ENCODE measurements around the gene TEF.
"Not testable (repeated sequence)": the region's sequence is repeated elsewhere in the genome, so short reads cannot be mapped to it uniquely, and the experiment has no call there.

The TEF gene

DNA sequence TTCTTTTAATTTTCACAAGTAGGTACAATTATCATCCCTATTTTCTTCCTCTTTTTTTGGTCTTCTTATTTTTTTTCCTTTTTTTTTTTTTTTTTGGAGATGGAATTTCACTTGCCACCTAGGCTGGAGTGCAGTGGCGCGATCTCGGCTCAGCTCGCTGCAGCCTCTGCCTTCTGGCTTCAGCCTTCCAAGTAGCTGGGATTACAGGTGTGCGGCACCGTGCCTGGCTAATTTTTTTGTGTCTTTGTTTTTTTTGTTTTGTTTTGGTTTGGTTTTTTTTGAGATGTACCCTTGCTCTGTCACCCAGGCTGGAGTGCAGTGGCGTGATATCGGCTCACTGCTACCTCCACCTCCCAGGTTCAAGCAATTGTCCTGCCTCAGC lies 48.2 kb downstream of the TEF start:
- Histone ChIP-seq H3K36me3 (ENCODE audit: low read length) (no peaks in the 10 kb centered on the region), H3F3A (ENCODE audit: insufficient read depth) (no peaks in the 10 kb centered on the region), H3K9me2 (replicated peaks; ENCODE audit: insufficient read depth, low read length) (no peaks in the 10 kb centered on the region), H4K20me1 (ENCODE audit: low read depth, low read length) (no peaks in the 10 kb centered on the region), H3K4me3 (ENCODE audit: insufficient read depth, low read length, poor library complexity, severe bottlenecking) (no peak overlapping the region), H3K4me2 (ENCODE audit: low read depth, low read length, poor library complexity, severe bottlenecking) (no peak overlapping the region), H3K9ac (ENCODE audit: low read length) (no peak overlapping the region), H2AFZ (ENCODE audit: low read depth, low read length, severe bottlenecking) (no peak overlapping the region), H3K27ac (ENCODE audit: low read depth, low read length) (no peak overlapping the region), H3K9me3 (ENCODE audit: insufficient read depth, low read length) (no peaks in the 10 kb centered on the region), H3K79me2 (ENCODE audit: insufficient read depth, low read length) (no peaks in the 10 kb centered on the region), H3K27me3 (ENCODE audit: low read length) (no peaks in the 10 kb centered on the region)
- no peak for TF ChIP-seq EZH2phosphoT487 (conservative IDR thresholded peaks at IDR 0.05; ENCODE audit: low read length)
- TF ChIP-seq, protein P1, sequence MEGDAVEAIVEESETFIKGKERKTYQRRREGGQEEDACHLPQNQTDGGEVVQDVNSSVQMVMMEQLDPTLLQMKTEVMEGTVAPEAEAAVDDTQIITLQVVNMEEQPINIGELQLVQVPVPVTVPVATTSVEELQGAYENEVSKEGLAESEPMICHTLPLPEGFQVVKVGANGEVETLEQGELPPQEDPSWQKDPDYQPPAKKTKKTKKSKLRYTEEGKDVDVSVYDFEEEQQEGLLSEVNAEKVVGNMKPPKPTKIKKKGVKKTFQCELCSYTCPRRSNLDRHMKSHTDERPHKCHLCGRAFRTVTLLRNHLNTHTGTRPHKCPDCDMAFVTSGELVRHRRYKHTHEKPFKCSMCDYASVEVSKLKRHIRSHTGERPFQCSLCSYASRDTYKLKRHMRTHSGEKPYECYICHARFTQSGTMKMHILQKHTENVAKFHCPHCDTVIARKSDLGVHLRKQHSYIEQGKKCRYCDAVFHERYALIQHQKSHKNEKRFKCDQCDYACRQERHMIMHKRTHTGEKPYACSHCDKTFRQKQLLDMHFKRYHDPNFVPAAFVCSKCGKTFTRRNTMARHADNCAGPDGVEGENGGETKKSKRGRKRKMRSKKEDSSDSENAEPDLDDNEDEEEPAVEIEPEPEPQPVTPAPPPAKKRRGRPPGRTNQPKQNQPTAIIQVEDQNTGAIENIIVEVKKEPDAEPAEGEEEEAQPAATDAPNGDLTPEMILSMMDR (IDR thresholded peaks at IDR 0.05; ENCODE audit: insufficient read depth, low read length, poor library complexity, severe bottlenecking), result no peak

DNA sequence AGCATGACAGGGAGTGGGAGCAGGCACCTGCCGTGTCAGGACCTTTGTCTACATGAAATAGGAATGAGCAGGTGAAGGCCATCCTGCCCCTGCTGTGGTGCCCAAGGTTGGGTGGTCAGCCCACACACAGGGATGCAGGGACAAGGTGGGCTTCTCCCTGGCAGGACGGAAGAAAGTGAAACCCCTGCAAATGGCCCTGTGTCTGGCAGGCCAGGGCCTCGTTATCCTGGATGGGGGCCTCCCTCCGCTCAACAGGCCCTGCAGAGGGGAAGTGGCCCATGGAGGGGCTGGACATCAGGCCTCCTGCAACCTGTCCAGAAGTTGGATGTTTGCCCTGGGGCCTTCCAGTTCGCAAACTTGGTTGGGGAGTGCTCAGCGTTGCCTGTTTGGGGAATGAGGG lies 49.9 kb downstream of the TEF start:
- H3K4me2 ChIP-seq (ENCODE audit: low read depth, low read length, poor library complexity, severe bottlenecking), result no peak overlapping the region
- peaks cover 12% of the 10 kb centered on the region; the same call in 1 of the 2 replicates for H3K79me2 ChIP-seq (ENCODE audit: insufficient read depth, low read length)
- no peak overlapping the region for H3K27ac ChIP-seq (ENCODE audit: low read depth, low read length)
- H4K20me1 ChIP-seq (ENCODE audit: low read depth, low read length), result no peaks in the 10 kb centered on the region
- TF ChIP-seq, protein P1 (IDR thresholded peaks at IDR 0.05; ENCODE audit: insufficient read depth, low read length, poor library complexity, severe bottlenecking), result no peak
- no peak for TF ChIP-seq EZH2phosphoT487 (conservative IDR thresholded peaks at IDR 0.05; ENCODE audit: low read length)
- H2AFZ ChIP-seq (ENCODE audit: low read depth, low read length, severe bottlenecking), result no peak overlapping the region
- H3K4me3 ChIP-seq (ENCODE audit: insufficient read depth, low read length, poor library complexity, severe bottlenecking), result no peak overlapping the region
- H3K9ac ChIP-seq (ENCODE audit: low read length), result no peak overlapping the region
- no peaks in the 10 kb centered on the region for H3K27me3 ChIP-seq (ENCODE audit: low read length)
- no peaks in the 10 kb centered on the region for H3K36me3 ChIP-seq (ENCODE audit: low read length)
- no peaks in the 10 kb centered on the region for H3F3A ChIP-seq (ENCODE audit: insufficient read depth)
- H3K9me3 ChIP-seq (ENCODE audit: insufficient read depth, low read length), result no peaks in the 10 kb centered on the region
- H3K9me2 ChIP-seq (replicated peaks; ENCODE audit: insufficient read depth, low read length), result no peaks in the 10 kb centered on the region

DNA sequence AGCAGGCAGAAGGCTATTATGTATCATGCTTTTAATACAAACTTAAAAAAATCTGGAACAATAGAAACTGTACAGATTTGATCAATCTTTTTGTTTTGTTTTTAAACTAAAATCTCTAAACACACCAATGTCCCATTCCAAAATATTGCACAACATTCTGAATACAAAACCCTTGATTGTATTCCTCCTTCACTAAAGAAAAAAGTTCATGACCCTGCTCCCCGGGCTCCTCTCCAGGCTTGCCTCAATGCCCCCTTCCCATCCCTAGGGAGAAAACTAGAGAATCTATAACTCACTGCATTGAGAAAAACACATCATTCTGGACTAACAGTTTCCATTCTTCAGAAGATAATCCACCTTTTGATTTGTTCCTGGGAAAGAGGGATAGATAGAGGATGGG lies 51.7 kb downstream of the TEF start:
- H3K9me2 ChIP-seq (replicated peaks; ENCODE audit: insufficient read depth, low read length); H3K4me2 ChIP-seq (ENCODE audit: low read depth, low read length, poor library complexity, severe bottlenecking); H3K36me3 ChIP-seq (ENCODE audit: low read length); H3K4me3 ChIP-seq (ENCODE audit: insufficient read depth, low read length, poor library complexity, severe bottlenecking); H4K20me1 ChIP-seq (ENCODE audit: low read depth, low read length); H3F3A ChIP-seq (ENCODE audit: insufficient read depth); H3K27me3 ChIP-seq (ENCODE audit: low read length); H2AFZ ChIP-seq (ENCODE audit: low read depth, low read length, severe bottlenecking); H3K9ac ChIP-seq (ENCODE audit: low read length); H3K27ac ChIP-seq (ENCODE audit: low read depth, low read length); H3K9me3 ChIP-seq (ENCODE audit: insufficient read depth, low read length): not testable (repeated sequence)
- H3K79me2 ChIP-seq (ENCODE audit: insufficient read depth, low read length), result peaks cover 14% of the 10 kb centered on the region

DNA sequence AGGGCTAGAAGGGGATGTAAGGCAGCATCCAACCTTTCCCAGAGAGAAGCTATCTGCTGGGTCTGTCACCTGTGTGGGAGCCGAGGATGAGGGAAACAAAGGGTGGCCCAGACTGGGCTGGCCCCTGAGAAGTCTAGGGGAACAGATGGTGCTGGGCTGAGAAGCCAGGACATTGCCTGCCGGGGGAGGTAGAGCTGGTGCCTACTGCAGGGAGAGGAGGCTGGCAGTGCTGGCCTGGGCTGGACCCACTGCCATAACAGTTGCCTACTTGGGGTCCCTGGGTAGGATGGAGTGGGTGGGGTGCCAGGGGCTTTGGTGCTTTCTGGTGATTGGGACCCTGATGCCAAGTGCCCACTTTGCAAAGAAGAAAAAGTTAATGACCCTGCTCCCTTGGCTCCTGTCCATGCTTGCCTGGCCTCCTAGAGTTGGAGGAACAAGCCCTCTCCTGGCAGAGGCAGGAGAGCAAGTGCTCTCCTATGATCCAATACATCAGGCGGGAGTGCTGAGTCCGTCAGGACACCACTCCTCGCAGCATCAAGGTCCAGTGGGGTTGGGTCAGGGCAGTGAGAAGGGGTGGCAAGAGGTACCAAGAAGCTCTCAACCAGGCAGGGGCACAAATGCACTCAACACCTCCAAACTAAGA lies 52.7 kb downstream of the TEF start:
- H3F3A ChIP-seq (ENCODE audit: insufficient read depth); H3K9me3 ChIP-seq (ENCODE audit: insufficient read depth, low read length); H3K36me3 ChIP-seq (ENCODE audit: low read length); H3K4me2 ChIP-seq (ENCODE audit: low read depth, low read length, poor library complexity, severe bottlenecking); H3K4me3 ChIP-seq (ENCODE audit: insufficient read depth, low read length, poor library complexity, severe bottlenecking); H4K20me1 ChIP-seq (ENCODE audit: low read depth, low read length); H3K9ac ChIP-seq (ENCODE audit: low read length); H3K9me2 ChIP-seq (replicated peaks; ENCODE audit: insufficient read depth, low read length); H2AFZ ChIP-seq (ENCODE audit: low read depth, low read length, severe bottlenecking); H3K27me3 ChIP-seq (ENCODE audit: low read length); H3K27ac ChIP-seq (ENCODE audit: low read depth, low read length): not testable (repeated sequence)
- H3K79me2 ChIP-seq (ENCODE audit: insufficient read depth, low read length), result peaks cover 23% of the 10 kb centered on the region

Measured in SU-DHL-6 (cell line).